ENCODE data around the gene EFHB. TPM values are rescaled to one million over a fixed set of nuclear protein-coding genes. Genes with fewer than 3 reads are reported as not detected.

EFHB gene
- total RNA-seq, 1 donor from 2014 or later, result 0.37 TPM

DNA sequence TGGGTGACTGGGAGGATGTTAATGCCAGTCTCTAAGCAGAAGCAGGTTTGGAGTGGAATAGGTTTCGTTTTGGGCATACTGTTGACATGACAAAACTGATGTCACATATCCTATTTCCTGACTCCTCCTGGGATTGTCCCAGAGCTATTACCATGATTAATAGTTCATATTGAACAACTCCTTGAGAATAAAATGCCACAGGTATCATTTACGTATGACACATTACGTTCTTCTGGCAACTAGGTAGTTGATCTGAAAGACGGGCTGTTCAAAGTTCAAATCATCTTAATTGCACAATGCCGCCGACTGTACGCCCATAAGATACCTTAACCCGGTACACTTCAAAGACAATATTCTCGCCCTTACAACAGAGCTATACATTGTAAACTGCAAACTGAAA is 11.5 kb upstream of the EFHB start:
- TF ChIP-seq, protein P1, sequence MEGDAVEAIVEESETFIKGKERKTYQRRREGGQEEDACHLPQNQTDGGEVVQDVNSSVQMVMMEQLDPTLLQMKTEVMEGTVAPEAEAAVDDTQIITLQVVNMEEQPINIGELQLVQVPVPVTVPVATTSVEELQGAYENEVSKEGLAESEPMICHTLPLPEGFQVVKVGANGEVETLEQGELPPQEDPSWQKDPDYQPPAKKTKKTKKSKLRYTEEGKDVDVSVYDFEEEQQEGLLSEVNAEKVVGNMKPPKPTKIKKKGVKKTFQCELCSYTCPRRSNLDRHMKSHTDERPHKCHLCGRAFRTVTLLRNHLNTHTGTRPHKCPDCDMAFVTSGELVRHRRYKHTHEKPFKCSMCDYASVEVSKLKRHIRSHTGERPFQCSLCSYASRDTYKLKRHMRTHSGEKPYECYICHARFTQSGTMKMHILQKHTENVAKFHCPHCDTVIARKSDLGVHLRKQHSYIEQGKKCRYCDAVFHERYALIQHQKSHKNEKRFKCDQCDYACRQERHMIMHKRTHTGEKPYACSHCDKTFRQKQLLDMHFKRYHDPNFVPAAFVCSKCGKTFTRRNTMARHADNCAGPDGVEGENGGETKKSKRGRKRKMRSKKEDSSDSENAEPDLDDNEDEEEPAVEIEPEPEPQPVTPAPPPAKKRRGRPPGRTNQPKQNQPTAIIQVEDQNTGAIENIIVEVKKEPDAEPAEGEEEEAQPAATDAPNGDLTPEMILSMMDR (IDR thresholded peaks at IDR 0.05), result no peak
- H3K4me1 Mint-ChIP-seq (ENCODE audit: low read depth), result peaks cover 38% of the 10 kb centered on the region
- no peaks in the 10 kb centered on the region for H3K27me3 Mint-ChIP-seq (ENCODE audit: low read depth)
- no peaks in the 10 kb centered on the region for H3K36me3 Mint-ChIP-seq (ENCODE audit: low read depth)
- no peak for DNase-seq (ENCODE audit: low spot score)
- H3K4me3 Mint-ChIP-seq (ENCODE audit: unreplicated experiment), result no peak overlapping the region
- H3K27ac Mint-ChIP-seq (ENCODE audit: unreplicated experiment), result no peak overlapping the region
- H3K9me3 Mint-ChIP-seq (ENCODE audit: low read depth), result no peaks in the 10 kb centered on the region

DNA sequence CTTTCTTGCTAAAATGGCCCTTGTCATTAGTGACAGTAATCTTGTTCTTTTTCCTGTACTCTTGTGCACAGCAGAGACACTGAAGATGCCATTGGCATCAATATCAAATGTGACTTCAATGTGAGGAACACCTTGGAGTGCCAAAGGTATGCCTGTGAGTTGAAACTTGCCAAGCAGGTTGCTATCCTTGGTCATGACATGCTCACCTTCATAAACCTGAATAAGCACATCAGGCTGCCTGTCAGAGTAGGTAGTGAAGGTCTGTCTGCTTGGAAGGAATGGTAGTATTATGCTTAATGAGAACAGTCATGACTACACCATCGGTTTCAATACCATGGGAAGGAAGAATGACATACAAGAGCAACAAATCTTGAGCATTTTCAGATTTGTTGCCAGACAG is 6.6 kb upstream of the EFHB start:
- Mint-ChIP-seq H3K36me3 (ENCODE audit: low read depth) (no peaks in the 10 kb centered on the region), H3K9me3 (ENCODE audit: low read depth) (no peaks in the 10 kb centered on the region), H3K27me3 (ENCODE audit: low read depth) (no peaks in the 10 kb centered on the region), H3K4me1 (ENCODE audit: low read depth) (peaks cover 15% of the 10 kb centered on the region), H3K27ac (ENCODE audit: unreplicated experiment) (no peak overlapping the region), H3K4me3 (ENCODE audit: unreplicated experiment) (no peak overlapping the region)
- no peak for DNase-seq (ENCODE audit: low spot score)
- TF ChIP-seq, protein P1 (IDR thresholded peaks at IDR 0.05), result no peak

DNA sequence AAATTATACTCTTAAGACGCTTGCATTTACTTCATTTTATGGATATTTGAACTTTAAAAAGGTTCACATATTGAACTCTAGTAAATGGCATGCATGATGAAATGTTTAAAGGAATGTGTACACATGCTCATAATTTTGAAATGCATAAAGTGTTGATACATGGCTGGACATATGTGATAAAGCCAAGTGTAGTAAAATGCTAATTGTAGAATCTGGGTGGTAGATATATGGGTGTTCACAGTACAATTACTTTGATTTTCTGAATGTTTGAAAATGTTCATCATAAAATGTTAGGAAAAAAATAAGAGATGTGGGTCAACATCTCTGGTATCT is 4.2 kb upstream of the EFHB start:
- no peaks in the 10 kb centered on the region for H3K27me3 Mint-ChIP-seq (ENCODE audit: low read depth)
- peaks cover 5% of the 10 kb centered on the region for H3K4me1 Mint-ChIP-seq (ENCODE audit: low read depth)
- H3K4me3 Mint-ChIP-seq (ENCODE audit: unreplicated experiment), result no peak overlapping the region
- H3K36me3 Mint-ChIP-seq (ENCODE audit: low read depth), result no peaks in the 10 kb centered on the region
- H3K9me3 Mint-ChIP-seq (ENCODE audit: low read depth), result no peaks in the 10 kb centered on the region
- TF ChIP-seq, protein P1 (IDR thresholded peaks at IDR 0.05), result no peak
- no peak overlapping the region for H3K27ac Mint-ChIP-seq (ENCODE audit: unreplicated experiment)
- no peak for DNase-seq (ENCODE audit: low spot score)

DNA sequence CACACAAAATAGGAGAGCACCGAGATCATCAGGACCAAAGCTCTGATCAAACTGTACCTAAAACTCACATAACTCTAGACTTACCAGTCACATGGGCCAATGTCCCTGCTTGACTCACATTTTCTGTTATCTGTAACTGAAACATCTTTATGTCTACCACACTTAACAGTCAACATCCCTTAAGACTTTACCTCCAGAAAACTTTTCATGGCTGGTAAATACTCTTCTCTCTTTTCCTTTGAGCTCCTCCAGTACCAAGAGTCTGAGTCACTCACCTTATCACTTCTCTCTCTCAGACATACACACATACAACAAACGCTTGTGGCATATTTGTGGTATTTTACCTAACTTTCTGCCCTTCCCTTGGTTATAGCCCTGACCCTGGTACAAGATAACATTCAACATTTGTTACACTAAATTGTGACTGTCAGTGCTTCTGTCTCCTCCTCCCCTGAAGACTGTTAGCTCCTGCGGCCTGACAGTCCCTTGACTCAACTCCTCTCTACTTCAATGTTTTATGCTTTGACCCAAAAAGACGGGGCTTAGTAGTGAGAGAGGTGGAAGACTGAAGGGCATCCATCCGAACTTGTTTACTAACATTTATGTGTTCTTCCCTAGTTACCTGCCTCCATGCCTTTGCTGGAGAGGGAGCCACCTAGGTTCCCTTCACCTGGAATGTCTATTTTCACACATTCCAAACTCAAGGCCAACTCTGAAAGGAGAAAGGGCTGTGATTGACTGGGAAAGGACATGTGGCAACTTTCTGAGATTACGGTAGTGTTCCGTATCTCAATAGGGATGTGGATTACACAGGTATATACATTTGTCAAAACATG is 3.7 kb upstream of the EFHB start:
- H3K27me3 Mint-ChIP-seq (ENCODE audit: low read depth), result no peaks in the 10 kb centered on the region
- no peaks in the 10 kb centered on the region for H3K9me3 Mint-ChIP-seq (ENCODE audit: low read depth)
- no peaks in the 10 kb centered on the region for H3K36me3 Mint-ChIP-seq (ENCODE audit: low read depth)
- H3K4me1 Mint-ChIP-seq (ENCODE audit: low read depth), result peaks cover 5% of the 10 kb centered on the region
- TF ChIP-seq, protein P1 (IDR thresholded peaks at IDR 0.05), result no peak
- no peak overlapping the region for H3K27ac Mint-ChIP-seq (ENCODE audit: unreplicated experiment)
- no peak for DNase-seq (ENCODE audit: low spot score)
- H3K4me3 Mint-ChIP-seq (ENCODE audit: unreplicated experiment), result no peak overlapping the region

DNA sequence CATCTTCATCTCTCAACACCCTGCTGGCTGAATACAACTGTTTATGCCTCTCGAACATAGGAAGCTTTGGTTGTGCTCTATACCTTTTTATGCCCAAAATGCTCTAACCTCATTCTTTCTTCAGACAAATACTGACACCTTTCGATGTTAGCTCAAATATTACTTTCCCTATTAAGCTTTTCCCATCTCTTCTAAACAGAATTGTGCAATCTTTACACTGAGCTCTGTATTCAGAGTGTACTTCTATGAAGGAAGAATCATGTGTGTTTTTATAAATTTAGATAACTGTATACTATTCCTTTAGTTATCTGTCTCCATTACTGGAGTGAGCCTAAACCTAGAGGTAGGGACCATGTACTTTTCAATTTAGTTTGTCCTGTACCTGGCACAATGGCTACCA is 1.6 kb downstream of the EFHB start:
- Mint-ChIP-seq H3K4me3 (ENCODE audit: unreplicated experiment) (no peak overlapping the region), H3K4me1 (ENCODE audit: low read depth) (peaks cover 3% of the 10 kb centered on the region), H3K27me3 (ENCODE audit: low read depth) (no peaks in the 10 kb centered on the region), H3K27ac (ENCODE audit: unreplicated experiment) (no peak overlapping the region), H3K36me3 (ENCODE audit: low read depth) (no peaks in the 10 kb centered on the region), H3K9me3 (ENCODE audit: low read depth) (no peaks in the 10 kb centered on the region)
- TF ChIP-seq, protein P1 (IDR thresholded peaks at IDR 0.05), result no peak
- no peak for DNase-seq (ENCODE audit: low spot score)

Data from chondrocyte (in vitro differentiated cells).